ENCODE results near the gene ZFPL1. TPM values are rescaled to one million over a fixed set of nuclear protein-coding genes. Genes with fewer than 3 reads are reported as not detected.
A peak's percentile ranks its signal among the peaks of the same experiment; 100 is the strongest.

ZFPL1 gene
- total and polyA plus RNA-seq, 3 experiments from 2014 or later = 24.4 to 33.5 (median 30.8) TPM

GRCh38 chr11:65112546-65113360, 28.7 kb downstream of the ZFPL1 start:
- H3K4me1 ChIP-seq (ENCODE audit: insufficient read depth, low read length) = peaks cover 49% of the 10 kb centered on the region
- H3K4me3 ChIP-seq (ENCODE audit: low read length) = peak overlapping the region; percentile 81
- H3K27ac ChIP-seq (ENCODE audit: low read depth, low read length) = peak overlapping the region; percentile 65
- CTCF ChIA-PET = interaction anchor here (0.7 to 6.1 kb wide), 14 partner anchors 8 to 217 kb away, joined by 3 to 104 read pairs (median 5); partner anchors contain the start of genes ARL2, CAPN1, FAU and MRPL49
- Mint-ChIP-seq H3K4me3 (peak overlapping the region; percentile 83 to 90 (median 87)), H3K36me3 (peaks cover under 1 to 30% (median under 1%) of the 10 kb centered on the region in 3 donors), H3K9me3 (no peaks in the 10 kb centered on the region), H3K27ac (peak overlapping the region; percentile 24 to 87 (median 77)), H3K27me3 (peaks cover 0 to 2% of the 10 kb centered on the region in 2 donors), H3K4me1 (peaks cover 34 to 63% (median 35%) of the 10 kb centered on the region in 3 donors)
- peak; percentile 65 to 83 (median 71) for DNase-seq
- POLR2A ChIA-PET = interaction anchor here (0.7 to 4.9 kb wide), 6 partner anchors 9 to 254 kb away, joined by 3 to 40 read pairs (median 8); partner anchors contain the start of genes FAU, MRPL49, SYVN1 and VPS51
- no peaks in the 10 kb centered on the region for H3K9me3 ChIP-seq (ENCODE audit: low read length)
- H3K36me3 ChIP-seq (ENCODE audit: insufficient read depth, low read length) = peaks cover 17% of the 10 kb centered on the region
- H3K27me3 ChIP-seq (ENCODE audit: insufficient read depth, low read length, poor library complexity, severe bottlenecking) = no peaks in the 10 kb centered on the region

GRCh38 chr11:65113361-65113756, 29.3 kb downstream of the ZFPL1 start:
- H3K36me3 Mint-ChIP-seq = peaks cover 2 to 34% (median 3%) of the 10 kb centered on the region in 3 donors
- H3K4me3 Mint-ChIP-seq = peak overlapping the region; percentile 83 to 90 (median 87)
- DNase-seq = no peak
- H3K4me3 ChIP-seq (ENCODE audit: low read length) = peak overlapping the region; percentile 81
- POLR2A ChIA-PET = interaction anchor here (0.7 to 4.9 kb wide), 3 partner anchors 8 to 254 kb away, joined by 3 to 40 read pairs (median 9); partner anchors contain the start of genes FAU, MRPL49 and VPS51
- H3K4me1 ChIP-seq (ENCODE audit: insufficient read depth, low read length) = peaks cover 49% of the 10 kb centered on the region
- H3K9me3 Mint-ChIP-seq = no peaks in the 10 kb centered on the region
- no peaks in the 10 kb centered on the region for H3K9me3 ChIP-seq (ENCODE audit: low read length)
- peaks cover 17% of the 10 kb centered on the region for H3K36me3 ChIP-seq (ENCODE audit: insufficient read depth, low read length)
- H3K27me3 ChIP-seq (ENCODE audit: insufficient read depth, low read length, poor library complexity, severe bottlenecking) = no peaks in the 10 kb centered on the region
- CTCF ChIA-PET = interaction anchor here (0.7 to 6.1 kb wide), 9 partner anchors 7 to 216 kb away, joined by 3 to 104 read pairs (median 5); partner anchors contain the start of genes ARL2, CAPN1, FAU and MRPL49
- peak overlapping the region; percentile 65 for H3K27ac ChIP-seq (ENCODE audit: low read depth, low read length)
- H3K27ac Mint-ChIP-seq = peak overlapping the region; percentile 29 to 87 (median 77)
- H3K27me3 Mint-ChIP-seq = peaks cover 0 to 3% of the 10 kb centered on the region in 2 donors
- H3K4me1 Mint-ChIP-seq = peaks cover 37 to 67% (median 37%) of the 10 kb centered on the region in 3 donors

- no peaks in the 10 kb centered on the region for H3K27me3 ChIP-seq (ENCODE audit: insufficient read depth, low read length, poor library complexity, severe bottlenecking)
- H3K27ac Mint-ChIP-seq = peak overlapping the region in 6 of 8 donors; percentile 29 to 93 (median 70)
- no peak overlapping the region for H3K27ac ChIP-seq (ENCODE audit: low read depth, low read length)
- peaks cover 19% of the 10 kb centered on the region for H3K36me3 ChIP-seq (ENCODE audit: insufficient read depth, low read length)
- H3K4me3 Mint-ChIP-seq = peak overlapping the region; percentile 83 to 90 (median 87)
- CTCF ChIA-PET = interaction anchor here (1.3 to 6.1 kb wide), 3 partner anchors 15 to 216 kb away, joined by 3 to 104 read pairs (median 4); partner anchors contain the start of genes ARL2 and VPS51
- peaks cover 42 to 72% (median 42%) of the 10 kb centered on the region in 3 donors for H3K4me1 Mint-ChIP-seq
- H3K4me3 ChIP-seq (ENCODE audit: low read length) = no peak overlapping the region
- POLR2A ChIA-PET = interaction anchor here (0.5 to 4.9 kb wide), 4 partner anchors 8 to 390 kb away, joined by 3 to 40 read pairs (median 8); partner anchors contain the start of genes FAU, MRPL49 and VPS51
- H3K4me1 ChIP-seq (ENCODE audit: insufficient read depth, low read length) = peaks cover 49% of the 10 kb centered on the region
- H3K9me3 ChIP-seq (ENCODE audit: low read length) = no peaks in the 10 kb centered on the region
- no peak for DNase-seq
- H3K9me3 Mint-ChIP-seq = no peaks in the 10 kb centered on the region
- peaks cover 2 to 37% (median 3%) of the 10 kb centered on the region in 3 donors for H3K36me3 Mint-ChIP-seq
- H3K27me3 Mint-ChIP-seq = peaks cover 0 to 3% of the 10 kb centered on the region in 2 donors
Observed at GRCh38 chr11:65113839-65114238, 29.8 kb downstream of the ZFPL1 start.

- H3K9me3 Mint-ChIP-seq = no peaks in the 10 kb centered on the region
- POLR2A ChIA-PET = interaction anchor here (0.5 to 0.6 kb wide), 2 partner anchors 86 to 389 kb away, joined by 3 to 8 read pairs; no protein-coding TSS in a partner anchor
- no peak overlapping the region for H3K4me3 ChIP-seq (ENCODE audit: low read length)
- peaks cover 42 to 76% (median 42%) of the 10 kb centered on the region in 3 donors for H3K4me1 Mint-ChIP-seq
- no peak for DNase-seq
- H3K27ac Mint-ChIP-seq = peak overlapping the region in 6 of 8 donors; percentile 19 to 93 (median 74)
- peaks cover 15% of the 10 kb centered on the region for H3K36me3 ChIP-seq (ENCODE audit: insufficient read depth, low read length)
- CTCF ChIA-PET = interaction anchor here (1.3 to 6.1 kb wide), 2 partner anchors 15 to 101 kb away, joined by 5 to 104 read pairs; partner anchors contain the start of genes ARL2 and VPS51
- no peaks in the 10 kb centered on the region for H3K9me3 ChIP-seq (ENCODE audit: low read length)
- H3K4me1 ChIP-seq (ENCODE audit: insufficient read depth, low read length) = peaks cover 49% of the 10 kb centered on the region
- H3K27me3 Mint-ChIP-seq = peaks cover 0 to 3% of the 10 kb centered on the region in 2 donors
- H3K36me3 Mint-ChIP-seq = peaks cover 2 to 37% (median 3%) of the 10 kb centered on the region in 3 donors
- H3K4me3 Mint-ChIP-seq = peak overlapping the region in 3 of 7 donors; percentile 48 to 90 (median 83)
- no peaks in the 10 kb centered on the region for H3K27me3 ChIP-seq (ENCODE audit: insufficient read depth, low read length, poor library complexity, severe bottlenecking)
- no peak overlapping the region for H3K27ac ChIP-seq (ENCODE audit: low read depth, low read length)
Observed at GRCh38 chr11:65114538-65115171, 30.6 kb downstream of the ZFPL1 start.

GRCh38 chr11:65115361-65116082, 31.5 kb downstream of the ZFPL1 start:
- Mint-ChIP-seq H3K9me3 (no peaks in the 10 kb centered on the region), H3K27ac (peak overlapping the region in 7 of 8 donors; percentile 17 to 99 (median 78)), H3K4me1 (peaks cover 39 to 76% (median 40%) of the 10 kb centered on the region in 3 donors), H3K4me3 (peak overlapping the region; percentile 29 to 91 (median 89)), H3K27me3 (peaks cover 0 to 3% of the 10 kb centered on the region in 2 donors), H3K36me3 (peaks cover 2 to 42% (median 3%) of the 10 kb centered on the region in 3 donors)
- ChIA-PET CTCF (interaction anchor here (1.3 to 2.0 kb wide), 2 partner anchors 11 to 101 kb away, joined by 5 read pairs; partner anchors contain the start of gene ARL2), POLR2A (interaction anchor here (0.6 kb wide), 2 partner anchors 34 to 332 kb away, joined by 7 to 9 read pairs; no protein-coding TSS in a partner anchor)
- no peak overlapping the region for H3K4me3 ChIP-seq (ENCODE audit: low read length)
- peaks cover 46% of the 10 kb centered on the region for H3K4me1 ChIP-seq (ENCODE audit: insufficient read depth, low read length)
- no peak overlapping the region for H3K27ac ChIP-seq (ENCODE audit: low read depth, low read length)
- H3K27me3 ChIP-seq (ENCODE audit: insufficient read depth, low read length, poor library complexity, severe bottlenecking) = no peaks in the 10 kb centered on the region
- no peak for DNase-seq
- H3K9me3 ChIP-seq (ENCODE audit: low read length) = no peaks in the 10 kb centered on the region
- peaks cover 21% of the 10 kb centered on the region for H3K36me3 ChIP-seq (ENCODE audit: insufficient read depth, low read length)

DNA sequence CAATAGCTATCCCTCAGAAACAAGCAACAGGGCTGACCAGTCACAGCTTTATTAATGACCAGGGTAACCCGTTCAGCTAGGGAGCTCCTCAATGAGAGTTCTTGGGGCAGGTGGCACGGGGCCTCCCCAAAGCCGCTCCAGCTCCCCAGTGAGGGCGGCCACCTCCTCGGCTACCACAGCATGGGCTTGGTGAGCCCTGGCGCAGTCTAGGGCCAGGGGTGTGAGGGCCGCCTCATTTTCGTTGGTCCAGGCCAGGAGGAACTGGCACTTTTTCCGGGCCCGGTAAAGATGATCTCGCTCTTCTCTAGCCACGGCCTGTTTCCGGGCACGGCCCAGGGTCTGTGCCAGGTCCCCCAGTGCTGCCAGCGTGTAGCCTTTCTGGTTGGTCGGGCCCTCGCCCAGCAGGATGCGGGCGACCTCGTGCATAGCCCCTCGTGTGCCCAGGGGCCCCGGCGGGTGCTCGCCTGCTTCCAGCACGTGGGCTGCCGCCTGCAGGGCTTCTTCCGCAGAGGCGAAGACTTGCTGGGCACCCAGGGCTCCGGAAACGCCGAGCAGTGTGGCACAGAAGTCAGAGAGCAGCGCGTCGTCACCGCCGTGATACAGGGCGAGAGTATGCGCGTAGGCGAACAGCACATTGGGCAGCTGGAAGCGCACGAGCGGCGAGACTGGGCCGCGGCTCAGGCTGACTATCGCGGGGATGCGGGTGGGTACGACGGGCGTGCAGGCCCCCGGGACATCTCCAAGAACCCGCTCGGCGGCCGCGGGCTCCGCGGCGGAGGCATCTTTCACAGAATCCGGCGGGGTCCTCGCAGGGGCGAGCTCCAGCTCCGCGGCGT, 32.6 kb downstream of the ZFPL1 start:
- H3K36me3 Mint-ChIP-seq = peaks cover 3 to 52% (median 4%) of the 10 kb centered on the region in 3 donors
- POLR2A ChIA-PET = interaction anchor here (0.5 to 2.4 kb wide), 16 partner anchors 10 to 664 kb away, joined by 3 to 27 read pairs (median 5); partner anchors contain the start of genes DPF2, POLA2, SAC3D1 and SF1
- DNase-seq = peak; percentile 37 to 78 (median 59)
- H3K9me3 Mint-ChIP-seq = no peaks in the 10 kb centered on the region
- peaks cover 35 to 74% (median 38%) of the 10 kb centered on the region in 3 donors for H3K4me1 Mint-ChIP-seq
- H3K27me3 ChIP-seq (ENCODE audit: insufficient read depth, low read length, poor library complexity, severe bottlenecking) = no peaks in the 10 kb centered on the region
- H3K27me3 Mint-ChIP-seq = peaks cover 0 to 3% of the 10 kb centered on the region in 2 donors
- H3K4me1 ChIP-seq (ENCODE audit: insufficient read depth, low read length) = peaks cover 45% of the 10 kb centered on the region
- H3K9me3 ChIP-seq (ENCODE audit: low read length) = no peaks in the 10 kb centered on the region
- peak overlapping the region; percentile 88 to 94 (median 90) for H3K4me3 Mint-ChIP-seq
- peak overlapping the region; percentile 91 for H3K27ac ChIP-seq (ENCODE audit: low read depth, low read length)
- peak overlapping the region; percentile 78 to 99 (median 95) for H3K27ac Mint-ChIP-seq
- H3K36me3 ChIP-seq (ENCODE audit: insufficient read depth, low read length) = peaks cover 31% of the 10 kb centered on the region
- CTCF ChIA-PET = interaction anchor here (1.0 to 2.9 kb wide), 10 partner anchors 8 to 428 kb away, joined by 3 to 27 read pairs (median 4); partner anchors contain the start of genes ARL2, CAPN1 and VPS51
- peak overlapping the region; percentile 85 for H3K4me3 ChIP-seq (ENCODE audit: low read length)

Measured in CD8-positive, alpha-beta memory T cell (primary cell).